HFFc6 (cell line): ENCODE data around the gene RAPH1. TPM values are rescaled to one million over a fixed set of nuclear protein-coding genes. Genes with fewer than 3 reads are reported as not detected.
A peak's percentile ranks its signal among the peaks of the same experiment; 100 is the strongest.

ENCODE experiments used
- DNase-seq: peaks from one replicate; pipeline ENCODE4 v3.0.0-alpha.2; 2018
- H3K27ac Mint-ChIP-seq: 2 replicates; pipeline ENCODE4 v1.8.0; 2020; ENCODE audit warnings: mild to moderate bottlenecking, mixed read lengths
- H3K27me3 Mint-ChIP-seq: 2 replicates; pipeline ENCODE4 v1.8.0; 2021; ENCODE audit warnings: mild to moderate bottlenecking, moderate library complexity, mixed read lengths; ENCODE audit not compliant: insufficient read depth
- H3K36me3 Mint-ChIP-seq: 2 replicates; pipeline ENCODE4 v1.8.0; 2021; ENCODE audit warnings: low read depth, mixed read lengths
- H3K4me1 Mint-ChIP-seq: 2 replicates; pipeline ENCODE4 v1.8.0; 2020; ENCODE audit warnings: low read depth, mixed read lengths
- H3K4me3 Mint-ChIP-seq: 2 replicates; pipeline ENCODE4 v1.8.0; 2020; ENCODE audit warnings: mild to moderate bottlenecking, moderate library complexity, mixed read lengths
- H3K9me3 Mint-ChIP-seq: 2 replicates; pipeline ENCODE4 v1.8.0; 2020; ENCODE audit warnings: mild to moderate bottlenecking, mixed read lengths
- total RNA-seq, 6 experiments: library from RNA; stranded (reverse); fragmentation: NEBNext Ultra II Directional; extraction: Animal tissue kit (Norgen Biotek cat#: 25700); gene quantifications; 2 replicates in 1 of 6; 3 replicates in 5 of 6; pipeline ENCODE4 v1.2.3, GENCODE V29; 2021
- TF ChIP-seq, protein P1 (sequence below): fragments of 200-600 bp; sonication (generic); IDR thresholded peaks from 2 replicates; pipeline ENCODE4 v1.5.0; 2021; ENCODE audit warnings: antibody characterized with exemption, mild to moderate bottlenecking

Gene RAPH1
- total RNA-seq, 6 experiments from 2014 or later = 40.9 to 49.5 (median 46.9) TPM

DNA sequence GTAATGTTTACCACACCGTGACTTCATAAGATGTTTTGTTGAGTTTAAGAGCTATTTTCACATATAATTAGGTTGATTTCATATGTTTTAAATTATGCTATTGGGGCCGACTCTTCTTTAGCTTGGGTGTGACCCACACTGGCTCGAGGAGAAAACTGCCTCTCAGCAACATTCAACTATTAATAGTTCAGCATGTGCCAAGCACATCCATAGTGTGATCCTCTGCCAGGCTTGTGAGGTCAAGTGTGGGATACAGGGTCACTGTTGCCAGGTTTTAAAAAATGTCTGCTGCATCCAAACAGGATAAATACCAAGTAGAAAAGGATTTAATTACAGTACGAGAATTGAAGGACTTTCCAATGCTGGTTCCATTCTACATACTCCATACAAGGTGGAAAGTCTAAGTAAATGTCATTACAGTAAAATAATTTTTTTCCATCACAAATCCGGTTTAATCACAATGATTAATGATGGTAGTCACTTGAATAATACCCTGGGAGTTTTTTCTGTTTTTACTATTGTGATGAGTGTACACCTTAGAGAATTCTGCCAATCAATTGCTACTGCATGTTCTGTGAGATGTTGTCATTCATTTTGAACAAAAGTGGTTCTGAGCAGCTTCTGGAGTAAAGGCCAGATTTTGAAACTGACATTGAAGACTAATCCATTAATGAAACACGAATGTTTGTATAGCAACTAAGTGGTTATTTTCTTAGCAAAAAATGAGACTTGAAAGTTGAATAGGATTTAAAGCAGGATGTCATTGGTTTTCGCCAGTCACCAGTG lies 122.4 kb downstream of the RAPH1 start:
- Mint-ChIP-seq H3K27ac (peak overlapping the region; percentile 18; the same call in 1 of the 2 replicates), H3K27me3 (peaks cover 1% of the 10 kb centered on the region; the same call in 1 of the 2 replicates), H3K4me1 (peaks cover 31% of the 10 kb centered on the region), H3K4me3 (no peak overlapping the region), H3K36me3 (peaks cover 46% of the 10 kb centered on the region), H3K9me3 (peaks cover 2% of the 10 kb centered on the region; the same call in 1 of the 2 replicates)
- TF ChIP-seq, protein P1, sequence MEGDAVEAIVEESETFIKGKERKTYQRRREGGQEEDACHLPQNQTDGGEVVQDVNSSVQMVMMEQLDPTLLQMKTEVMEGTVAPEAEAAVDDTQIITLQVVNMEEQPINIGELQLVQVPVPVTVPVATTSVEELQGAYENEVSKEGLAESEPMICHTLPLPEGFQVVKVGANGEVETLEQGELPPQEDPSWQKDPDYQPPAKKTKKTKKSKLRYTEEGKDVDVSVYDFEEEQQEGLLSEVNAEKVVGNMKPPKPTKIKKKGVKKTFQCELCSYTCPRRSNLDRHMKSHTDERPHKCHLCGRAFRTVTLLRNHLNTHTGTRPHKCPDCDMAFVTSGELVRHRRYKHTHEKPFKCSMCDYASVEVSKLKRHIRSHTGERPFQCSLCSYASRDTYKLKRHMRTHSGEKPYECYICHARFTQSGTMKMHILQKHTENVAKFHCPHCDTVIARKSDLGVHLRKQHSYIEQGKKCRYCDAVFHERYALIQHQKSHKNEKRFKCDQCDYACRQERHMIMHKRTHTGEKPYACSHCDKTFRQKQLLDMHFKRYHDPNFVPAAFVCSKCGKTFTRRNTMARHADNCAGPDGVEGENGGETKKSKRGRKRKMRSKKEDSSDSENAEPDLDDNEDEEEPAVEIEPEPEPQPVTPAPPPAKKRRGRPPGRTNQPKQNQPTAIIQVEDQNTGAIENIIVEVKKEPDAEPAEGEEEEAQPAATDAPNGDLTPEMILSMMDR = no peak
- no peak for DNase-seq

DNA sequence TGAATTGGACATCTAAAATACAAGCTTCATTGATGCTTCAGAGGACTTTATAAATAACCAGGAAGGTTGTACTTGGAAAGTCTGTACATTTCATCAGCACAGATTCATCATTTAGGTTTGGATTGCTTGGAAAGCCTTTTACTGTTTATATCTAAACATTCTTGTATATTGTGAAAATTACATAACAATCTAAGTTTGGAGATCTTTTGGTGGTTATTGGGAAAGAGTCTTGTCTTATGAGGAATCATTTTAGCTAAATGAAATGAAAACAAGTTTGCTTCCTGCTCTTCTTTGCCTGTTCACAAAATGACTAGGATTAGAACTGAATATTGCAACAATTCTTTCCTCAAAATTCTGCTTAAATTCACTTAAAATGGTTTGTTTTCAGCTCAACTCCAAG lies 127.6 kb downstream of the RAPH1 start:
- Mint-ChIP-seq H3K4me1 (peaks cover 56% of the 10 kb centered on the region), H3K4me3 (no peak overlapping the region), H3K9me3 (no peaks in the 10 kb centered on the region), H3K27ac (no peak overlapping the region), H3K27me3 (peaks cover 1% of the 10 kb centered on the region; the same call in 1 of the 2 replicates), H3K36me3 (peaks cover 43% of the 10 kb centered on the region)
- TF ChIP-seq, protein P1 = no peak
- DNase-seq = no peak

DNA sequence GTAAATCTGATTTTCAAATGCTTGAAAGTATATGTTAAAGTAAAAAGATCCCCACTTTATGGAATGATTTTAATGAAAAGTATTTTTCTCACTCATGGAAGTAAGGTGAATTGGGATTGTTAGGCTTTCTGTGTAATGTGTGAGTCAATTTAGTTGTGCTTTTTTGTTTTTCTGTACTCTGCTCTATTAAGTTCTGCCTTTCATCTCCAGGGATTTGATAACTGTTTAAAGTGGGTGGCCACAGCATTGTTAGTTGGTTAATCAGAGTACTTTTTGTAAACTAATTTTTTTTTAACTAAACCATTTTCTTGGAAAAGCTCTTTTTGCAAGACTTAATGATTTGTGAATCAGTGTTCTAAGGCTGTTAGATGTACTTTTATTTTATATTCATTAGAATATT lies 130.1 kb downstream of the RAPH1 start:
- H3K4me1 Mint-ChIP-seq = peaks cover 72% of the 10 kb centered on the region
- DNase-seq = peak; percentile 43
- TF ChIP-seq, protein P1 = no peak
- H3K27me3 Mint-ChIP-seq = peaks cover 1% of the 10 kb centered on the region; the same call in 1 of the 2 replicates
- peaks cover 44% of the 10 kb centered on the region for H3K36me3 Mint-ChIP-seq
- peak overlapping the region; percentile 79 for H3K27ac Mint-ChIP-seq
- peak overlapping the region; percentile 40; the same call in 1 of the 2 replicates for H3K4me3 Mint-ChIP-seq
- no peaks in the 10 kb centered on the region for H3K9me3 Mint-ChIP-seq

GRCh38 chr2:203400805-203401585 lies 134.1 kb downstream of the RAPH1 start:
- TF ChIP-seq, protein P1 = no peak
- Mint-ChIP-seq H3K4me1 (peaks cover 79% of the 10 kb centered on the region), H3K4me3 (peak overlapping the region; percentile 57), H3K36me3 (peaks cover 47% of the 10 kb centered on the region), H3K27me3 (peaks cover 3% of the 10 kb centered on the region; the same call in 1 of the 2 replicates), H3K9me3 (no peaks in the 10 kb centered on the region), H3K27ac (peak overlapping the region; percentile 83)
- peak; percentile 30 for DNase-seq

DNA sequence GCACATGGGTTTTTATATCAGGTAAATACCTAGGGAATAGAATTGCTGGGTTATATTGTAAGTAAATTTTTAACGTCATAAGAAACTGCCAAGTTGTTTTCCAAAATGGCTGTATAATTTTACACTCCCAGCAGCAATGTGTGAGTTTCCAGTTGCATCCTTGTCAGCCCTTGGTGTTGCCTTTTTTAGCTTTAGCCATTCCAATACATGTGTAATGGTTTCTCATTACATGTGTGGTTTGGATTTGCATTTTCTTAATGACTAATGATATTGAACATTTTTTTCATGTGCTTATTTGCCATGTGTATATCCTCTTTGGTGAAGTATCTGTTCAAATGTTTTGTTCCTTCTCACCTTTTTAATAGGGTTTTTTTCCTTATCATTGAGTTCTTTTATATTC lies 136.1 kb downstream of the RAPH1 start:
- no peaks in the 10 kb centered on the region for H3K9me3 Mint-ChIP-seq
- TF ChIP-seq, protein P1 = no peak
- peaks cover 65% of the 10 kb centered on the region for H3K4me1 Mint-ChIP-seq
- H3K27me3 Mint-ChIP-seq = peaks cover 3% of the 10 kb centered on the region
- peaks cover 45% of the 10 kb centered on the region for H3K36me3 Mint-ChIP-seq
- no peak overlapping the region for H3K27ac Mint-ChIP-seq
- H3K4me3 Mint-ChIP-seq = no peak overlapping the region
- no peak for DNase-seq
